Non-pigmented ciliary epithelial cell (primary cell): ENCODE results near the gene VSIG10L2.

Experiments used
- DNase-seq: peaks from one replicate; pipeline ENCODE4 v3.0.0-alpha.2; 2010; ENCODE audit warnings: low read depth

The VSIG10L2 gene

GRCh38 chr11:125929445-125930075, 16.3 kb upstream of the VSIG10L2 start:
- DNase-seq, result no peak

GRCh38 chr11:125930076-125930450, 15.8 kb upstream of the VSIG10L2 start:
- DNase-seq, result no peak

GRCh38 chr11:125931116-125931515, 14.7 kb upstream of the VSIG10L2 start:
- DNase-seq, result no peak

GRCh38 chr11:125931668-125932067, 14.2 kb upstream of the VSIG10L2 start:
- no peak for DNase-seq

GRCh38 chr11:125932301-125932700, 13.5 kb upstream of the VSIG10L2 start:
- DNase-seq, result no peak

- DNase-seq, result no peak
Observed at GRCh38 chr11:125933030-125933813, 12.6 kb upstream of the VSIG10L2 start.

- DNase-seq, result no peak
Observed at GRCh38 chr11:125934473-125934872, 11.4 kb upstream of the VSIG10L2 start.

- DNase-seq, result no peak
Observed at GRCh38 chr11:125935056-125935455, 10.8 kb upstream of the VSIG10L2 start.

- no peak for DNase-seq
Observed at GRCh38 chr11:125935618-125936199, 10.1 kb upstream of the VSIG10L2 start.

GRCh38 chr11:125938418-125938817, 7.4 kb upstream of the VSIG10L2 start:
- no peak for DNase-seq

- DNase-seq, result no peak
Observed at GRCh38 chr11:125939081-125939521, 6.7 kb upstream of the VSIG10L2 start.

GRCh38 chr11:125940145-125940544, 5.7 kb upstream of the VSIG10L2 start:
- no peak for DNase-seq

GRCh38 chr11:125941267-125941618, 4.6 kb upstream of the VSIG10L2 start:
- DNase-seq, result no peak

- no peak for DNase-seq
Observed at GRCh38 chr11:125941619-125942611, 3.9 kb upstream of the VSIG10L2 start.

GRCh38 chr11:125942771-125943428, 2.9 kb upstream of the VSIG10L2 start:
- DNase-seq, result no peak

- no peak for DNase-seq
Observed at GRCh38 chr11:125943661-125944349, 2.0 kb upstream of the VSIG10L2 start.

- no peak for DNase-seq
Observed at GRCh38 chr11:125944350-125945010, 1.4 kb upstream of the VSIG10L2 start.

GRCh38 chr11:125945011-125945796, 640 bp upstream of the VSIG10L2 start:
- no peak for DNase-seq

GRCh38 chr11:125946712-125947418, 1.0 kb downstream of the VSIG10L2 start:
- DNase-seq, result no peak
